Measurements from ENCODE around the gene MYO1B.
A peak's percentile ranks its signal among the peaks of the same experiment; 100 is the strongest.

The MYO1B gene

DNA sequence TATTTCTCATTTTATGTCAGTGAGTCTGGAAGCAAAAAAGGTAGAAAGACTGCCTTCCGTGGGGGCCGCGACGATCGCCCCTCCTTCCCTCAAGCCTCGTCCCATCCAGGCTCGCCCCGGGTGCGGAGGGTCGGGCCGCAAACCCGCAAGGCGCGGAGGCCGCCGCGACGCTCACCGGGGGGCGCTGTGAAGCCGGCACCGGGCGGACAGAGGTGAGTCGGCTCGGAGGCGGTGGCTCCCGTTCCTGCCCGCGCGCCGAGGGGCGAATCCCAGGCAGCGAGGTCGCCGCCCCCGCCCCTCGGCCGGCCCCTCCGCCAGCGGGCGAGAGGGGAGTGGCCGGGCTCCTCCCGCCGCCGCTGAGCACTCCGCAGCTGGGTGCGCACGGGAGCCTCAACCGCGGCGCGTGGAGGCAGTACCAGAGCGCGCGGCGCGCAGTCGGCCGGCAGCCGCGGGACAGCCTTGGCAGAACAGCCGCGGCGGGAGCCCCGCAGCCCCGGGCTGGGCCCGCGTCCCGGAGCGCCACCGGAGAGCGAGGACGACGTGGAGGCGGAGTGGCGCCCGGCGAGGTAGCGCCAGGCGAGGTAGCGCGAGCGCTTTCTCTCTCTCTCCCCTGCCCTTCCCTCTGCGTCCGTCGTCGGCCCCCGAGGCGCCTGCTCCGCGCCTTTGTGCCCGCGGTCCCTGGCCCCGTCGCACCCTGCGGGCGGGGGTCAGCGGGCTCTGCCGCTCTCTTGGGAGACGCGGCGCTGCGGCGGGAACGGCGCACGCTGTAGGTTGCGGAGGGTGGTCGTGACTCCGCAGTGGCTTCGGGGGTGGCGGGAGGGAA is at the start of gene MYO1B:
Gene MYO1B, plus strand, starts transcription at position 359 of the 823 bp plus-strand sequence. CDS start 31,492 bp downstream, outside the sequence.
- TF ChIP-seq, protein P1, sequence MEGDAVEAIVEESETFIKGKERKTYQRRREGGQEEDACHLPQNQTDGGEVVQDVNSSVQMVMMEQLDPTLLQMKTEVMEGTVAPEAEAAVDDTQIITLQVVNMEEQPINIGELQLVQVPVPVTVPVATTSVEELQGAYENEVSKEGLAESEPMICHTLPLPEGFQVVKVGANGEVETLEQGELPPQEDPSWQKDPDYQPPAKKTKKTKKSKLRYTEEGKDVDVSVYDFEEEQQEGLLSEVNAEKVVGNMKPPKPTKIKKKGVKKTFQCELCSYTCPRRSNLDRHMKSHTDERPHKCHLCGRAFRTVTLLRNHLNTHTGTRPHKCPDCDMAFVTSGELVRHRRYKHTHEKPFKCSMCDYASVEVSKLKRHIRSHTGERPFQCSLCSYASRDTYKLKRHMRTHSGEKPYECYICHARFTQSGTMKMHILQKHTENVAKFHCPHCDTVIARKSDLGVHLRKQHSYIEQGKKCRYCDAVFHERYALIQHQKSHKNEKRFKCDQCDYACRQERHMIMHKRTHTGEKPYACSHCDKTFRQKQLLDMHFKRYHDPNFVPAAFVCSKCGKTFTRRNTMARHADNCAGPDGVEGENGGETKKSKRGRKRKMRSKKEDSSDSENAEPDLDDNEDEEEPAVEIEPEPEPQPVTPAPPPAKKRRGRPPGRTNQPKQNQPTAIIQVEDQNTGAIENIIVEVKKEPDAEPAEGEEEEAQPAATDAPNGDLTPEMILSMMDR (IDR thresholded peaks at IDR 0.05; ENCODE audit: borderline replicate concordance, insufficient read depth, low read depth, low read length) = peak; percentile 39

DNA sequence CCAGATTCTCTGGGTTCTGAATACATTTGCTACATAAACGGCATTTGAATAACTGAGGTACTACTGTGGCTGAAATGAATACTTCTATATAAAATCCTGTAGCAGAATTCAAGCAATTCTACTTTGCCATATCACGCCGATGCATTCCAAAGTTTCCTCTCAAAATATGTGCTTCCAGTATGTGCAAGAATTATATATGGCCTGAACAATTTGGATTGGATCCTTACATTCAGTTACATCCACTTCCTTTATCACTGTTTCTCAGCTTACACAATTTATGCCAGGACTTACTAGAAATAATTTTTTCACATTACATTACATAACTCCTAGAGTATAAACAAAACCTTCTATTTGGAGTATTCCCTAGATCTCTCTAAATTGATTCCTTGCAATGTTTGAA is 48.1 kb upstream of the MYO1B start:
- H3K4me3 ChIP-seq (ENCODE audit: low read depth, low read length) = no peak overlapping the region
- TF ChIP-seq, protein P1 (IDR thresholded peaks at IDR 0.05; ENCODE audit: borderline replicate concordance, insufficient read depth, low read depth, low read length) = no peak

More for the DNA sequence above, at the start of gene MYO1B:
- peak within 1 kb of the TSS; percentile 13 for H3K4me3 ChIP-seq (ENCODE audit: low read depth, low read length)

DNA sequence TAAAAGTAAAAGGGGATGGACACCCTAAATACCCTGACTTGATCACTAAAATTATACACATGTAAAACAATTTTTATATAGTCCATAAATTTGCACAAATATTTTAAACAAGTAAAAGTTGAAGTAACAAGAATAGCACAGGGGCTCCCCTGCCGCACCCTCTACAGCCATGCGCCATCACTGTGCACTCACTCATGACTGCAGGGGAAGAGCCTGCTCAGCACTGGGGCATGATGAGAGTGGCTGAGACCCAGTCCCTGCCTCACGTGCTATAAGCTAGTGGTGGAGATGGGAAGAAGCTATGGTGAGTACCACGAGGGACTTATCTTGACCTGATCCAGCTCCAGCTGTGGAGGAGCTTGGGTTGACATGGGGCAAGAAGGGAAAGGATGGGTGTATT is 46.9 kb upstream of the MYO1B start:
- no peak overlapping the region for H3K4me3 ChIP-seq (ENCODE audit: low read depth, low read length)
- TF ChIP-seq, protein P1 (IDR thresholded peaks at IDR 0.05; ENCODE audit: borderline replicate concordance, insufficient read depth, low read depth, low read length) = no peak

GRCh38 chr2:191199929-191200512 is 45.2 kb upstream of the MYO1B start:
- no peak overlapping the region for H3K4me3 ChIP-seq (ENCODE audit: low read depth, low read length)
- TF ChIP-seq, protein P1 (IDR thresholded peaks at IDR 0.05; ENCODE audit: borderline replicate concordance, insufficient read depth, low read depth, low read length) = no peak

DNA sequence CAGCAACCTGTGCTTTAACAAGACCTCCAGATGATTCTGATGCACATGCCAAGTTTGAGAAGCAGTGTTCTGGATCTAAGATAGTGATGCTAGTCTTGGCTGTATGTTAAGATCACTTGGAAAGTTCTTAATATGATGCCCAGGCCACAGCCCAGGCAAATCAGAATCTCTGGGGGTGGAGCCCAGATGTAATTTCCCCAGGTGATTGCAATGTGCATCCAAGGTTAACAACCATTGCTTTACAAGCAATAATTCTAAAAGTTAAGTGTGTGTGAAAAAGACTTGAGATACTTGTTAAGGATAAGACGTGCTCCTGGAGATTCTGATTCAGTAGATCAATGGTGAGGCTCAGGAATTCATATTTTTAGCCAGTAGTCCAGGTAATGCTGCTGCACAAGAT is 44.3 kb upstream of the MYO1B start:
- TF ChIP-seq, protein P1 (IDR thresholded peaks at IDR 0.05; ENCODE audit: borderline replicate concordance, insufficient read depth, low read depth, low read length) = no peak
- H3K4me3 ChIP-seq (ENCODE audit: low read depth, low read length) = no peak overlapping the region

DNA sequence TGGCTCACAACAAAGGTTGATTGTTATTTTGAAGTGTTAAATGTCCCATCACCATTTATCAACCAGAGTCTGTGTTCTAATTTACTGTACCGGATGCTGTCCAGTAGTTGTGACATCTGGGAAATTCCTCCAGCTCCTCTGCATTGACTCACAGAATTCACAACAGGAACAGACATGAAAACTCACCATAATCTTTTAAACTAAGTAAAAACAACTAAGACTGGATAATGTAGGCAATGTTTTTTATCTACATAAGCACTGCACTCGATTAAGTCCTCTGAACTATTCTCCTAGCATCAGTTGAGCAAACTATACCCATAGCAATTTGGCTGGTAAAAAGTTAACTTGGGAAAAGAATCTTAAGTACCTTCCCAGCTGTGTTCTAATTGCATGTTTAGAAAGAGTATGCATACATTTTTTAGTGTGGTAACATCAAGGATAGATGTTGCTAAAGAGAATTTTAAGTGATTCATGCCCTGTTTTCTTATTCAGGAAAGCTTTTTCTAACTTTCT is 42.9 kb upstream of the MYO1B start:
- no peak overlapping the region for H3K4me3 ChIP-seq (ENCODE audit: low read depth, low read length)
- TF ChIP-seq, protein P1 (IDR thresholded peaks at IDR 0.05; ENCODE audit: borderline replicate concordance, insufficient read depth, low read depth, low read length) = no peak
